ENCODE results near the gene DHRSX.

Gene DHRSX

GRCh38 chrX:2445662-2446623 is 54.8 kb downstream of the DHRSX start:
- H3K4me3 ChIP-seq (ENCODE audit: low read depth, low read length): no peak overlapping the region
- TF ChIP-seq CTCF (IDR thresholded peaks at IDR 0.05; ENCODE audit: borderline replicate concordance, insufficient read depth, low read depth, low read length): no peak

- no peak for TF ChIP-seq CTCF (IDR thresholded peaks at IDR 0.05; ENCODE audit: borderline replicate concordance, insufficient read depth, low read depth, low read length)
- no peak overlapping the region for H3K4me3 ChIP-seq (ENCODE audit: low read depth, low read length)
These were observed 58.1 kb downstream of the DHRSX start for GRCh38 chrX:2442694-2443093.

DNA sequence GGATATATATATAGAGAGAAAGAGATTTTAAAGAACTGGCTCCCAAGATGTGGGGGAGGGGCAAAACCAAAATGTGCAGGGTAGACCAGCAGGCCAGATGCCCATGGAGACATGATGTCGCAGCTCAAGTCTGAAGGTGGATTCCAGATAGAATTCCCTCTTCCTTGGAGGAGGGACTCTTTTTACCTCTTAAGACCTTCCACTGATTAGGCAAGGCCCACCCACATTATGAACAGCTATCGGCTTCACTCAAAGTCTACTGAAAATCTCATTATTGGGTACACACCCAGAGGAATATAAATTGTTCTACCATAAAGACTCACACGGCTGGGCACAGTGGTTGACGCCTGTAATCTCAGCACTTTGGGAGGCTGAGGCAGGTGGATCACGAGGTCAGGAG is 59.3 kb downstream of the DHRSX start:
- TF ChIP-seq CTCF (IDR thresholded peaks at IDR 0.05; ENCODE audit: borderline replicate concordance, insufficient read depth, low read depth, low read length): no peak
- no peak overlapping the region for H3K4me3 ChIP-seq (ENCODE audit: low read depth, low read length)

DNA sequence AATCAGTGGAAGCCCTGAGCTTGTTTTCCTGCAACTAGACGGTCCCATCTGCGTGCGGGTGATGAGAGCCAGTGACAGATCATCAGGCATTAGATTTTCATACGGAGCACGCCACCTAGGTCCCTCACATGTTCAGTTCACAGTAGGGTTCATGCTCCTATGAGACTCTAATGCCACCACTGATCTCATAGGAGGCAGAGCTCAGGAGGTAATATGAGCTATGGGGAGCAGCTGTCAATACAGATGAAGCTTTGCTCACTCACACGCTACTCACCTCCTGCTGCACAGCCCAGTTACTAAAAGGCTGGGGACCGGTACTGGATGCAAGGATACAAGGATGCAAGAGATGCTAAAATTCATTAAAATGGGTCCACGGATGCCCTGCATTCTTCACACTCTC is 61.2 kb downstream of the DHRSX start:
- H3K4me3 ChIP-seq (ENCODE audit: low read depth, low read length): no peak overlapping the region
- TF ChIP-seq CTCF (IDR thresholded peaks at IDR 0.05; ENCODE audit: borderline replicate concordance, insufficient read depth, low read depth, low read length): no peak

DNA sequence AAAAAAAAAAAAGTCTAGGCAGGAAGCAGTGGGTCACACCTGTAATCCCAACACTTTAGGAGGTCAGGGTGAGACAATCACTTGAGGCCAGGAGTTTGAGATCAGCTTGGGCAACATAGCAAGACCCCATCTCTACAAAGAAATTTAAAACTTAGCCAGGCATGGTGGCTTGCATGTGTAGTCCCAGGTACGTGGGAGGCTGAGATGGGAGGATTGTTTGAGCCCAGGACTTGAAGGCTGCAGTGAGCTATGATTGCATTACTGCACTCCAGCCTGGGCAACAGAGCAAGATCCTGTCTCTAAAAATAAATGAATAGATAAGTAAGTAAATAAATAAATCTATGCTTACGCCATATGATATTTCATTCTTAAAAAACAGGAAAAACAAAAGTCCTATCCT is 65.3 kb downstream of the DHRSX start:
- TF ChIP-seq CTCF (IDR thresholded peaks at IDR 0.05; ENCODE audit: borderline replicate concordance, insufficient read depth, low read depth, low read length): no peak
- no peak overlapping the region for H3K4me3 ChIP-seq (ENCODE audit: low read depth, low read length)

DNA sequence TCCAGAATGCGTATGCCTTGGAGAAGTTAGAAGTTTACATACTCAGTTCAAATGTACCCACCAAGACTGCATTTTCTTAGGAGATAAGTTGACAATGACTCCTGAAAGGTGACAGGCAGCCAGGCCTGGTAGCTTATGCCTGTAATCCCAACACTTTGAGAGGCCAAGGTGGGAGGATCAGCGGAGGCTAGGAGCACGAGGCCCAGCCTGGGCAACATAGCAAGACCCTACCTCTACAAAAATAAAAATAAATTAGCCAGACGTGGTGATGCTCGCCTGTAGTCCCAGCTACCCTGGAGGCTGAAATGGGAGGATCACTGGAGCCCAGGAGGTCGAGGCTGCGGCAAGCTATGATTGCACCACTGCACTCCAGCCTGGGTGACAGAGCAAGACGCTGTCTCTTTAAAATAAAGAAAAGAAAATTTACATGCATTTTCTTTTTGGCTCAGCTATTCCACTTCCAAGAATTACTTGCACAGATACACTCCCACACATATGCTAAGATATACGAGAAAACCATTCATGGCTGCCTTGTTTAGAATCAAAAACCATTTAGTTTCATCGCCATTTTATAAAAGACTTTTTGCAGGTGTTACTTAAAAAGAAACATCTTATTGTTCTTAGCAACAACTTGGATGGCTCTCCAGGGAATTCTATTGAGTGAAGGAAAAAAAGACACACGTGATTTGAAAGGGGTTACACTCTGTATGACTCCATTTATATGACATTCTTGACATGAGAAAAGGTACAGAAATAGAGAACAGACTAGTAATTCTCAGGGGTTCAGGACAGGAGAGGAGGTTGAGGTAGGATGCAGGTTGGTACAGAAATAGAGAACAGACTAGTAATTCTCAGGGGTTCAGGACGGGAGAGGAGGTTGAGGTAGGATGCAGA is 66.3 kb downstream of the DHRSX start:
- no peak overlapping the region for H3K4me3 ChIP-seq (ENCODE audit: low read depth, low read length)
- no peak for TF ChIP-seq CTCF (IDR thresholded peaks at IDR 0.05; ENCODE audit: borderline replicate concordance, insufficient read depth, low read depth, low read length)

Measured in GM12875 (cell line).